ENCODE data around the gene DTNB.
"Not testable (repeated sequence)": the region's sequence is repeated elsewhere in the genome, so short reads cannot be mapped to it uniquely, and the experiment has no call there.

Gene DTNB

DNA sequence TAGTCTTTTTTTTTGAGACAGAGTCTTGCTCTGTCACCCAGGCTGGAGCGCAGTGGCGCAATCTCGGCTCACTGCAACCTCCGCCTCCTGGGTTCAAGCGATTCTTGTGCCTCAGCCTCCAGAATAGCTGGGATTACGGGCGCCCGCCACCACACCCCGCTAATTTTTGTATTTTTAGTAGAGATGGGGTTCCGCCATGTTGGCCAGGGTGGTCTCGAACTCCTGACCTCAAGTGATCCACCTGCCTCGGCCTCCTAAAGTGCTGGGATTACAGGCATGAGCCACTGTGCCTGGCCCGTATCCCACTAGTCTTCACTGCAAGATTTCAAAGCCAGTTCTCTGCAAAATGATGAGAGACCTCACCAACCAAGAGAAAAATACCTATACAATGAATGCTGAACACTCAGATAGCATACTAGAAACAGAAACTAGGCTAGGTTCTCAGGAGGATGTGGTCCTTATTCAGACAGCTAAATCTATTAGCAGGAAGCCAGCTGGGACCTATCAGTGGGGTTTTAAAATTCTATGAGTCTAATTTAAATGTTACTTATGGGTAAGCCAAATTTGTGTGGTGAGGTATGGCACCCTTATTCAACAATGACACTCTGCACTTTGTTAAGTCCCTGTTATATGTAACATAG is 270.1 kb downstream of the DTNB start:
- not testable (repeated sequence) for H3K27ac ChIP-seq; DNase-seq (ENCODE audit: low read depth, low spot score)

DNA sequence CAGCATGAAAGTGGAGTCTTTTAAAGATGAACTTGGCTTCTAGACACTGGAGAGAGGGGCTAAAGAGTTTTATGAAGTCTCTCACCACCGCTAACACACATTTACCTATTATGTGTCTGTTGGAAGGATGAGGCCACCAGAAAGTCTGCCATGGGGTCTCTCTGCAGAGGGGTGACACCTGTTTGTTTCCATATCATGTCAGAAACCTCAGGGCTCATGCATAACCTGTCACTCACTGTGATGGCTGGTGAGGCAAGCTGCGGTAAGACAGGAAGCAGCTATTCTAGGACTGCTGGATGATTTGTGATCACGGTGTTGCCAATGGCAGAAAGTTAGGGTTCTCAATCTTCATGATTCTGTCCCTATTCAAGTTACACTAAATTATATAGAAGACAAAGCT is 270.9 kb downstream of the DTNB start:
- H3K27ac ChIP-seq = no peak overlapping the region
- no peak for DNase-seq (ENCODE audit: low read depth, low spot score)

DNA sequence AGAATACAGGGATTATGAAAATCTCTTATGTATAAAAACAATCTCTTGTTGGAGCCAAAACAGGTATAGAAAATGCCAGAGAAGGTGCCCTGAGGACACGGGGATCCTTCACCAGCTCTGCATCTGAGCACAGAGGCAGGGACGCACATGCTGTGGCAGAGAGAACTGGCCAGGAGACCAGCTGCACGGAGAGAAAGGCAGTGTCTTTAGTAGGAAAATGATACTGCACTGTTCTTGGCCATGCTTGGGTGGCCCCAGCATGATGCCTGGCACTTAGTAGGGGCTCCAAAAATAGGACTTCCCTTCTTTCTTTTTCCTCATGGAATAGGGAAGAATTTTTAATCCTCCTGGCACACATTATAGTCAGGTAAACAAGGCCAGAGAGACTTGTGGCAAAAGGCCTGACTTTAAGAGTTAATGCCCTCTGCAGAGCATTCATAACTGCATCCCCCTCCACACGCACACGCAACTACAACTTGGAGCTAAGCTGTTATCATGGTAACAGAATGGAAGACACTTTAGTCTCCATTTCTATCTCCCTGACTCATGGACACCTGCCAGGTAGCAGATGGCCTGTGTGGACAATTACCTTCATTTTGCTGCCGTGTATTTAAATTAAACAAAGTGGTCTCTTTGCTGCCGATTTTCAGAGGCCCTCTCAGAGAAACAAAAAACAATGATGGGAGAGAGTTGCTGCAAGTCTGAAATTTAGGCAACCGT is 271.9 kb downstream of the DTNB start:
- DNase-seq (ENCODE audit: low read depth, low spot score) = no peak
- H3K27ac ChIP-seq = no peak overlapping the region

DNA sequence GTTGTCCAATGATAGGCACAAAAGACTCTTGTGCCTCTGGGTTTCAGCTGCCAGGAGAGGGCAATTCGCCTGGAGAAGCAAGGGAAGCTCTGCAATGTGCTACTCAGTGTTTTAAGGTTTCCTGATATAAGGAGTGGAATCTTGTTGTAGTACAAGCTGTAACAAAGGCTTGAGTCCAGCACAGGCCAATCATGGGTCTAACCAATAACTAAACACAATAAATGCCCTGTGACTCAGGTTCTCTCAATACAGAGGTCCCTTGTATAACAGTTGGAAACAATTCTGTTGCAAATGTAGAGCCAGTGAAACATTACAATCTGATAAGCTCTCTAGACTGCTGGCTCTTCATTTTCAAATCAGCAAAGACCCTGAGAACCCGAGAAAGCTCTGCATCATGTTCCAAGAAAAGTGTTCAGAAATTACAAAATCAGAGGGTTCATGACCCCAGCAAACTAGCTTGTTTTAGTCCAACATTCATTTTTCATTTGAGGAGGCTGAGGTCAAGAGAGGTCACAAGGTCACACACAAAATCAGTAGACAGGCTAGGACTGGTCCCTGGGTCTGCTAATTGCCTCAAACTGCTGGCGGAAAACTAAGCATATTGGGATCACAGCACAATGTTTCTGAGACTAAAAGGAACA is 272.7 kb downstream of the DTNB start:
- DNase-seq (ENCODE audit: low read depth, low spot score) = no peak

DNA sequence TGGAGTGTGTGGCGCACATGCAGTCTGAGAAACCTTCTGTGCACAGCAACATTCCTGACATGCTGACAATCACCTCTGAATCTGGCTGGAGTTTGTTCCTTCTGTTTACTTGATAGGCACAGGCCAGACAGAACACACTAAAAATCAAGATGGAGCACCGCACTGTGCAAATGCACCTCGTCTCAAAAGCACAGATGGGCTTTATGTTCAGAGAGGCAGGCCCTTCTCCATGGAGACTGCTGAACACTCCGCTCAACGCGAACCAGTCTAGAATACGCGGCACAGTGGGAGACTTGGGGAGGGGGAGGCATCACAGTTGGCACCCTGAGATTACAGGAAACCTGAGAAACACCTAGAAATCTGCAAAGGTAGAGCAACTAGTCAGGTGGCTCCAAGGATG is 273.2 kb downstream of the DTNB start:
- H3K27ac ChIP-seq = no peak overlapping the region

More for the DNA sequence above, 272.7 kb downstream of the DTNB start:
- H3K27ac ChIP-seq = no peak overlapping the region

DNA sequence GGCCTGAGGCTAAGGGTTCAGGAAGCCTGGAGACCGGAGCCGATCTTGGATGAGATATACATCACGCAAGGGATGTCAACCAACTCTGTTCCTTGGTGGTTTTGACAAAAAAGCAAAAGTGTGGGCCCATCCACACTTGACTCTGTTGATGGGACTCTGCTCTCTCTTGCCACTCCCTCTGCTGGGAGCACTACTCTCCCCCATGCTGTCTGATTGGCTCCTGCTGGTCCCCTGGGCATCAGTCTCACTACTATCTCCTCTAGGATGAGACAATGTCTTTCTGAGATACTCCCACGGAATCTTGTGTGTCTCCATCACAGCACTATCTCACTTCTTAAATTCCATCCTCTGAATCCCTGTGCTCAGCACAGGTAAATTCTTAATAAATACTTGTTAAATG is 274.8 kb downstream of the DTNB start:
- no peak overlapping the region for H3K27ac ChIP-seq
- DNase-seq (ENCODE audit: low read depth, low spot score) = no peak

More for the DNA sequence above, 273.2 kb downstream of the DTNB start:
- no peak for DNase-seq (ENCODE audit: low read depth, low spot score)

DNA sequence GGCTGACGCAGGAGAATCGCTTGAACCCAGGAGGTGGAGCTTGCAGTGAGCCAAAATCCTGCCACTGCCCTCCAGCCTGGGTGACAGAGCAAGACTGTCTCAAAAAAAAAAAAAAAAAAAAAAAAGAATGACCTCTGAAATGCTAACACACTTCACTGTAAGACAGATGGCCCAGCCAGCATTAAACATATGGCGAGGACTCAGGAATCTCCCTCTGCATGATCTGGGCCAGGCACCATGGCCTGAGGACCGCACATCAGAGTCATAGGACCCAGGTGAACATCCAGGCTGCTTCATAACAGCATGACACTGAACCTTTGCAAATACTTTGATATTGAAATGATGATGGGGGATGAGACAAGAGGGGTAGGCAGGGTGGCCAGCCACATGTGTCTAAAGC is 275.6 kb downstream of the DTNB start:
- no peak for DNase-seq (ENCODE audit: low read depth, low spot score)
- H3K27ac ChIP-seq = no peak overlapping the region

DNA sequence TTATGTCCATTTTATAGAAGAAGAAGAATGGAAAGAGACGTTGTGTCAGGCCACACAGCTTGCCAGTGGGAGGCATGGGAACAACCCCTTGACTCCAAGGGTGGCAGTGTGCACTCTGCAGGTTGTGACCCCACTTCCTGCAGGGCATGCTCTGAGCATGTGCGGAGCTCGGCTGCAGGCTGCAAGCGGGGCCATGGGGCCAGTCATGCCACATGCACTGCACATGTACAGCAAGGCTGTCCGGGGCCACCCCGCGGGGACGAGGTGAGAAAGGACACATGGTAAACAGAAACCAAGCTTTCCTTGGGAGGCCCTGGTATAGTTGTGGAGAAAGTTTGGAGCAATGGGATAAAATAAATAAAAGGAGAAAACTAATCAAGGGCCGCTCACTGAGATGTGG is 284.2 kb downstream of the DTNB start:
- no peak for DNase-seq (ENCODE audit: low read depth, low spot score)
- no peak overlapping the region for H3K27ac ChIP-seq

DNA sequence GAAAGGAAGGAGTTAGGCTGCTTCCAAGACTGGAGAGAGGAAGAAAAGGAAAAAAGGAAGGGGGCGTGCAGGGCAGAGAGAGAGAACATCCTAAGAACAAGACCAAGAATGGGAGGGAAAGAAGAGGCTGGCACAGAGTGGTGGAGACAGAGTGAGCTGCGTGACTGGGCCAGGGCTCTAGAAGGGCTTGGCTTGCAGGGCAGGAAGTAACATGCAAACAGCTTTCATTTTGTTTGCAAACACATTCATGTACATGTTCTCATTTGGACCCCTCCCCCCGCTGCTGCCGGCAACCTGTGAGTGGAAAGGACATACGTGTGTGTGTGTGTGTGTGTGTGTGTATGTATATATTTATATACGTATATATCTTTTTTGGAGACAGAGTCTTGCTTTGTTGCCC is 284.9 kb downstream of the DTNB start:
- H3K27ac ChIP-seq = no peak overlapping the region
- no peak for DNase-seq (ENCODE audit: low read depth, low spot score)

DNA sequence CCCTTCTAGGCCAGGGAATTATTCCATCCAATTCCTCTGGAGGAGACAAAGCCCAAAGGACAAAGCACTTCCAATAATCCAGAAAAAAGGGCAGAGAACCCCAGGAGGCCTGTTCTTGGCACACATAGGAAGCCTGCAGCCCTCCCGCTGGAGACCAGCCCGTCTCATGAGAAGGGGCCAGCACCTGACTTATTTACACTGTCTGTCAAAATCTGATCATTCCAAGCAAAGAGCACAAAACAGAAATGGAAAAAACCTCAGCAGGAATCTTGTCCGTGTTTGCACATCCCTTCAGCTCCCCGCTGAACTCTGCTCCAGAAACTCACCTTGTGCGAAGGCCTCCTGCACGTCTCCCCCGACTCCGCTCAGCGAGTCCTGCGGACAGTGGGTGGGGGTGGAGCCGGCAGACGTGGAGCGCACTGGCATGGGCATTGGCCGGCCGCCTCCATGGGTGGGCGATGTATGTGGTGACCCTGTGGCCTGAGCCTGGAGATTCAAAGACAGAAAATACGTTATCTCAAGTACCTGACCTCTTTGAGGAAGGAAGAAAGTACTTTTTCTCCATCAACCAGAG is 285.4 kb downstream of the DTNB start:
- H3K27ac ChIP-seq = no peak overlapping the region
- DNase-seq (ENCODE audit: low read depth, low spot score) = no peak

DNA sequence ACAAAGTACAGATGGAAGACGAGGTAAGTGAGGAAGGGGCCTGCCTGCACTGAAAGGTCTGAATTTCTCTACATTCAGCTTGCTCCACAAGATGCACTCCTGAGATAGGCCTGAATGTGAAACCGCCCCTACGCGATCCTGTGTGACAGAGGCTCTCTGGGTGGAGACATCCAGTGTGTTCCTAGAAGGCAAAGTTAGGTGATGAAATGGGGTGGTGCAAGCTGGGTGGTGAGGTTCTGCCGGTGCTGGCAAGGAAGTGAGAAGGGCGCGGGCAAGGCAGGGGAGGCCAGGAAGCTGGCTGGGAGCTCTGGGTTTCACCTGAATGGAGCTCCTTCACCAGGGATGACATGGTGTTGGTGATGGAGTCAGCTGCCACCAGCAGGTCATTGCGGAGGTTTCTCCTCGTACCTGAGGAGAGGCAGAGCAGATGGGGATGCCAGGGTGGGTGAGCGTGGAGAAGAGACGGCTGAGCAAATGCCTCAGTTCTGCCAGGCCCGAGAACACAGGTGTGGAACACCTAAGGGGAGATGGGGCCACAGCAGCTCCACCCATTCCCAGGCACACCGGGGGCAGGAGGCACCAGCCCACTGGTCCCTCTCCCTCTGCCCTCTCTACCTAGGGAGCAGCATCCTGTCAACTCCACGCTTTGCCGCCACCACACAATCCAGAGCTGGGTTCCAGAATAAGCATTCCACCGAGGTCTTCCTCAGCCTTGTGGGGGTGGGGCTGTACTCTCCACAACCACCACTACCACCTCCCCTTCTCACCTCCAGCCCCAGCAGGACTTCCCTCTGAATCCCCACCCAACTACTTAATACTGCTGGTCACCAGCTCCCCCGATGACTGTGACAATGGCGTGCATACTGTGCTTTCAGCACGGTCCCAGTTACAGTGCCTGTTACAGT is 286.2 kb downstream of the DTNB start:
- DNase-seq (ENCODE audit: low read depth, low spot score) = no peak
- no peak overlapping the region for H3K27ac ChIP-seq

DNA sequence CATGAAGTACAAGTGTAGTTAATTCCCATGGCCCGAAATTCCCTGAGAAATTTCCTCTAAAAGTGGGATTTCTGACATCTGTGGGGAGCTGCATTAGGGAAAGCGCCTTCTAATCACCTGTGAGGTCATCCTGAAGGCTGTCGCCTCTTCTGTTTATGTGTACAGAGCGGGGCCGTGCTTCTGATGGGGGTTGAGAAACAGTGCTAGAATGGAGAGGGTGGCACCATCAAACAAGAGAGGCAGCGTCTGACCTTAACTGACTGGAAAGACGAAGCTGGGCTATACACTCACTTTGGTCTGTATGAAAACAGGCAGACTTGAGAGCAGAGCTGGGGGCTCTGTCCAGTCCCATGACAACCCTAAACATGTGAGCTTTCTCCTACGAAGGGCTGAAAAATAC is 287.5 kb downstream of the DTNB start:
- no peak overlapping the region for H3K27ac ChIP-seq
- no peak for DNase-seq (ENCODE audit: low read depth, low spot score)

DNA sequence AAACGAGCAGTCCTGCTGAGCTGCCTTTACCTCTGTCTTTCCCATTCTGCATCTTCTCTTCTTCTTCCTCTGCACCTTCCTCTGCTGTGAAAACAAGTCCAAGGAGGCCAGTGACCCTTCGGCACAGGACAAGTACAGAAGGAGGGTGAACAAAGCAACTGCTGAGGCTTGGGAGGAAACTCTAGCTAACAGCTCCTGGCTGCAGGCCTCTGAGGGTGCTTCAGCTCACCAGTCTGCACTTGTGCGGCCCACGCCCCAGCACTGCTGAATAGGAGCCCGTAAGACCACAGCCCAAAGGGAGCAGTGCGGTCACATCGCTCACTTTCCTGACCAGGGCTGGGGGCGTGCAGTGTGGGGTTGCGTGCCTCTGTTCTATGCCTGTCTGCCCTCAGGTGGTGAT is 289.6 kb downstream of the DTNB start:
- no peak overlapping the region for H3K27ac ChIP-seq
- DNase-seq (ENCODE audit: low read depth, low spot score) = no peak

DNA sequence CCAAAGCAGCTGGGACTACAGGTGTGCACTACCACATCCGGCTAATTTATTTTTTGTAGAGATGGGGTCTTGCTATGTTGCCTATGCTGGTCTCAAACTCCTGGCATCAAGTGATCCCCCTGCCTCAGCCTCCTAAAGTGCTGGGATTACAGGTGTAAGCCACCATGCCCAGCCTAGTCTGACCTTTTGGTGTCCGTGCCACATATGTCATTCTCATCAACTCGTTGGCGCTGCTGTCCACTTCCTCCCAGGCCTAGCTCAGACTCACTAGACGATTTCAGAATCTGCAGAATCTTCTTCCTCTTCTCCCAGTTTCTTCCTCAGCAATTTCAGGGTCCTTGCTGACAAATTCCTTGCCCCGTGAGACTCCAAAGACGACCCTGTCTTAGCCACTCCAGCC is 291.9 kb downstream of the DTNB start:
- no peak overlapping the region for H3K27ac ChIP-seq
- DNase-seq (ENCODE audit: low read depth, low spot score) = no peak

DNA sequence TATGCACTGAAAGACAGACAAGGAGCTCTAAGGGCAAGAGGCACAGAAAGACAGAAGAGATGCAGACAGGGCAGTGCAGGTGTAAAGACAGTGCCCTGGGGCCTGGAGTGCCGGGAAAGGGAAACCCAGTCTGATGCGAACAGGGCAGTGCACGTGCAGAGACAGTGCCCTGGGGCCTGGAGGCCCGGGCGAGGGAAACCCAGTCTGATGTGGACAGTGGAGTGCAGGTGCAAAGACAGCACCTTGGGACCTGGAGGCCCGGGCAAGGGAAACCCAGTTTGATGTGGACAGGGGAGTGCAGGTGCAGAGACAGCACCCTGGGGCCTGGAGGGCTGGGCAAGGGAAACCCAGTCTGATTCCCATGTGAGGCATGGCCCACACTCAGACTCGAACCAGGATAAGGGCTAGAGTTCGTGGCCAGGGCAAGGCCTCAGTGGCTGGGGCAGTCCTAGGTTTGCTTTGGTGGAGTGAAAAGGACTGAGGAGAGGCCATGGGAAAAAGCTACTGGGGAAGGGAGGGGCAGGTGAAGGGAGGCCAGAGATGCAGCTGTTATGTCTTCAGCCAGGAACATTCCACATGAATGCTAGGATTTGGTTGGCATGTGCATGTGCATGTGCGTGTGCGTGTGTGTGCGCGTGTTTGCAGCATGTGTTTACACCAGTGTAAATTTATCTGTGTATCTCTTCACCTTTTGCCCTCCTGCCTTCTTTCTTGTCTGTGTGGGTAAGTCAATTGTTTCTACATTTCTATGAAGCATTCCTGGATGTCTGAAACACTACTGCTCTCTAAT is 292.6 kb downstream of the DTNB start:
- no peak for DNase-seq (ENCODE audit: low read depth, low spot score)
- H3K27ac ChIP-seq = no peak overlapping the region

DNA sequence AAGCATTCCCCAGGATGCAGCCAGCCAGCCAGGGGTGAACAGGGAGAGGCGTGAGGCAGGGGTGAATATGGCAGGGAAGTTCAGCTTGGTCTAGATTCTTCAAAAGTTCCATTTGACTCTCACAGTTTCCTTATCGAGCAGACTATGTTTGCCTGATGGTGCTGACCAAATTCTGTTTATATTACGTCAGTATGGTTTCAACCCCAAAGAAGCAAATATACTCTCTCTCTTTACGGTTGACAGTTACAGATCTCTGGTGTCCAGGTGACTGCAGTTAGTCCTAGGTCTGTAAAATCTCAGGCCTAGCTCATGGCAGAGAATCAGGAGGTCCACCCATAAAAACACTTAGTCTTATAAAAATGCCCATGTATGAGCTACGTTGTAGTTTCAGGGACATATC is 293.4 kb downstream of the DTNB start:
- DNase-seq (ENCODE audit: low read depth, low spot score) = no peak
- no peak overlapping the region for H3K27ac ChIP-seq

DNA sequence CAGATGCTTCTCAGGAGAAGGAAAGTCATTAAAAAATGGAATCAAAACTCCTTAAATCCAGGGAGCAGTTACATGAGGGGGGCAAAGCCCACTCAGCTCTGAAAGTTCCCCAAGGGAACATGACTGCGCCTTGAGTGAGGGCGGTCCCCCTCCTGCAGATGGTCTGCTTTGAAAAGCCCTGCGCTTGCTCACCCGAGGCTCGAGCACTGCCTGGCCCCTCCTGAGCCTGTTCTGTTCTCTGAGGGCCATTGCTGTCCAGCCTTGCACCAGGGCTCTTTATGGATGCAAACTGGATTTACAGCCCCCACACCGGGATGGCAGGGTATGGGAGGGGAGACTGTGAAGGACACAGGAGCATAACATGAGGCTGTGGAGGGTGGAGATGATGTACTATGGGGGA is 293.8 kb downstream of the DTNB start:
- no peak for DNase-seq (ENCODE audit: low read depth, low spot score)
- no peak overlapping the region for H3K27ac ChIP-seq

DNA sequence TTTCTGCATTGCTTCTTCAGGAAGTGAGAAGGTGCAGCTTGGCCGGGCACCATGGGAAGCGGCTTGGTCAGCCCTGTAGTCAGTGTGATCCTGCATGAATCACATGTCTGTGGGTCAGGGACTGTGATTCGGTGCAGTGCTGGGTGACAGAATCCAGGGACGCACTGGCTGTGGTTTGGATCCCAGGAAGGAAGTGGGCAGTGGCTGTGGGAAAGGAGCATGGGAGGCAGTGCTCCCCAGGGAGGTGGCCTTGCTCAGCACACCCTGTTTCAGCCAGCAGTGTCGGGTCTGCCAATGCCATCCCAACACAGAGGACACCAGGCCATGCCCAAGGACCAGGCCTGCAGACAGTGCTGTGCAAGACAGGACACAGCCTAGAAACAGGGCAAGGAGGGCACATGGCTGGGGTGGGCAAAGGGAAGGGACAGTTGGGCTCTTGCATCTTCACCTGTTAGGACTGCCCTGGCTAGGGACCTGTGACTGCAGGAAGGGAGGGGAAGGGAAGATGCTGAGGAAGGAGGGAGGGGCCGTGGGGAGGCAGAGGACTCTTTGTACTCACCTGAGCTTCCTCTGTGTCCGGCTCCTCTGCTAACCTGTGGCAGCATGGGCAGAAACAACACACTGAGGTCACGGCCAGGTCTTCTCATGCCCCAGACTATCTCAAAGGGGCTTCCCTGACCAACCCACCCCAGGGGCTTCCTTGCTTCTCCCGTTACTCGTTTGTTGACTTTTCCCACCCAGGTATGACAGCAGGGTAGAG is 294.5 kb downstream of the DTNB start:
- H3K27ac ChIP-seq = peak overlapping the region; percentile 78
- DNase-seq (ENCODE audit: low read depth, low spot score) = no peak

Data from epithelial cell of prostate (primary cell).